BLaER1 treated with 17β-estradiol and CSF1 and Interleukin-3, amounts not matched to agents 10 nM and 100 nM (cell line): ENCODE data around the gene PLA2G15.

Source experiments
- H3K27ac ChIP-seq, 11 experiments: shearing (Covaris generic); formaldehyde crosslinking; 2 replicates each; pipeline ENCODE4 v1.8.1; 2022
- H3K27me3 ChIP-seq, 11 experiments: shearing (Covaris generic); formaldehyde crosslinking; 2 replicates each; pipeline ENCODE4 v1.8.1; 2022
- H3K36me3 ChIP-seq, 11 experiments: shearing (Covaris generic); formaldehyde crosslinking; 2 replicates each; pipeline ENCODE4 v1.8.1; 2022
- H3K4me1 ChIP-seq, 10 experiments: shearing (Covaris generic); formaldehyde crosslinking; 2 replicates each; pipeline ENCODE4 v1.8.1; 2022
- H3K4me2 ChIP-seq, 11 experiments: shearing (Covaris generic); formaldehyde crosslinking; 2 replicates each; pipeline ENCODE4 v1.8.1; 2022
- H3K4me3 ChIP-seq, 10 experiments: shearing (Covaris generic); formaldehyde crosslinking; 2 replicates each; pipeline ENCODE4 v1.8.1; 2022
- H3K9ac ChIP-seq, 11 experiments: shearing (Covaris generic); formaldehyde crosslinking; 2 replicates each; pipeline ENCODE4 v1.8.1; 2022
- H3K9me3 ChIP-seq, 11 experiments: shearing (Covaris generic); formaldehyde crosslinking; replicated peaks in 1 of 11; 2 replicates each; pipeline ENCODE4 v1.8.1; 2022
- H4K20me1 ChIP-seq, 11 experiments: shearing (Covaris generic); formaldehyde crosslinking; 2 replicates each; pipeline ENCODE4 v1.8.1; 2022
- Cebpa-rat ChIP-seq, 11 experiments: shearing (Covaris generic); IDR thresholded peaks; 2 replicates each; pipeline ENCODE4 v1.8.1; 2022

PLA2G15 gene

GRCh38 chr16:68259007-68259825 lies 14.0 kb downstream of the PLA2G15 start:
- no peak for TF ChIP-seq Cebpa-rat (IDR thresholded peaks at IDR 0.05)
- Histone ChIP-seq H3K4me1 (peaks cover 64 to 98% (median 86%) of the 10 kb centered on the region in 10 experiments), H4K20me1 (peaks cover 0 to 42% (median 0%) of the 10 kb centered on the region in 11 experiments; a peak in 6 of 22 replicates), H3K4me2 (peak overlapping the region; percentile 79 to 97 (median 89)), H3K9ac (peak overlapping the region; percentile 67 to 96 (median 84); a peak in 18 of 22 replicates), H3K27me3 (no peaks in the 10 kb centered on the region), H3K4me3 (no peak overlapping the region), H3K9me3 (no peaks in the 10 kb centered on the region), H3K36me3 (peaks cover 41 to 57% (median 48%) of the 10 kb centered on the region in 11 experiments), H3K27ac (peak overlapping the region in 10 of 11 experiments; percentile 74 to 100 (median 96); a peak in 20 of 22 replicates)

DNA sequence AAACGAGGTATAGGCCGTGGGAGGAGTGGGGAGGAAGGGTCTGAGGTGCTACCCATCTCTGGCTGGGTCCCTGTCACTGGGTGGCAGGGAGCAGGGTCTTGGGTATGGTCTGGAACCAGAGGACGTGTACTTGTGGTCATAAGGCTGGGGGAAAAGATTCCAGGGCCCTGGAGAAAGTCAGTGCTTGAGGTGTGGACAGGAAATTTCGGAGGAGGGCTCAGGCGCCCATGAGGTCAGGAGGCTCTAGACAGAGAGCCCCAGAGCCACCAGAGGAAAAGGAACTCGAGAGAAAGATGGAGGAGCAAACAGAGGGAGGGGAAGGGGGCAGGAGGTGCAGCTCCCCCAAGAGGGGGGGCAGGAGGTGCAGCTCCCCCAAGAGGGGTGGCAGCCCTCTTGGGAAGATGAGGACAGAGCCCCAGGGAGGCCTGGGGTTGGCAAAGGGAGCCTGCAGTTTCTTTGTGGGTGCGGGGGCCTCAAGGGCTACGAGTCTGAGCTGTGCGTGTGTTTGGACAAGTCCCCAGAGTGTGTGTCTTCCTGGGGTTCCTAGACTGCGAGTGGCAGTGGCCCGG lies 18.5 kb downstream of the PLA2G15 start:
- peaks cover 43 to 89% (median 77%) of the 10 kb centered on the region in 10 experiments for H3K4me1 ChIP-seq
- H4K20me1 ChIP-seq: peaks cover 14 to 56% (median 30%) of the 10 kb centered on the region in 11 experiments; a peak in 18 of 22 replicates
- peak overlapping the region; percentile 83 to 97 (median 89) for H3K4me2 ChIP-seq
- no peaks in the 10 kb centered on the region for H3K27me3 ChIP-seq
- no peak for TF ChIP-seq Cebpa-rat (IDR thresholded peaks at IDR 0.05)
- peak overlapping the region; percentile 85 to 97 (median 93) for H3K27ac ChIP-seq
- H3K9me3 ChIP-seq: no peaks in the 10 kb centered on the region
- peaks cover 26 to 46% (median 35%) of the 10 kb centered on the region in 11 experiments for H3K36me3 ChIP-seq
- peak overlapping the region; percentile 75 to 92 (median 83) for H3K4me3 ChIP-seq
- peak overlapping the region; percentile 87 to 98 (median 92) for H3K9ac ChIP-seq

- H3K9me3 ChIP-seq: no peaks in the 10 kb centered on the region
- peak within 1 kb of the TSS; percentile 83 to 97 (median 89) for H3K4me2 ChIP-seq
- H3K27ac ChIP-seq: peak within 1 kb of the TSS; percentile 85 to 97 (median 93)
- peak within 1 kb of the TSS; percentile 87 to 98 (median 92) for H3K9ac ChIP-seq
- no peak for TF ChIP-seq Cebpa-rat (IDR thresholded peaks at IDR 0.05)
- peaks cover 35 to 82% (median 70%) of the 10 kb centered on the region in 10 experiments for H3K4me1 ChIP-seq
- no peaks in the 10 kb centered on the region for H3K27me3 ChIP-seq
- H4K20me1 ChIP-seq: peaks cover 18 to 53% (median 36%) of the 10 kb centered on the region in 11 experiments; a peak in 20 of 22 replicates
- H3K36me3 ChIP-seq: peaks cover 24 to 46% (median 36%) of the 10 kb centered on the region in 11 experiments
- H3K4me3 ChIP-seq: peak within 1 kb of the TSS; percentile 75 to 92 (median 83)
These were observed 19.2 kb downstream of the PLA2G15 start, which contains the start of gene SLC7A6 for GRCh38 chr16:68264128-68265077. Gene SLC7A6, plus strand, starts transcription at chr16:68264526. Its CDS starts 10,201 bp downstream, at chr16:68274727.

- Histone ChIP-seq H3K27ac (peak overlapping the region; percentile 85 to 97 (median 93)), H3K4me3 (peak overlapping the region; percentile 75 to 92 (median 83)), H3K4me1 (peaks cover 26 to 73% (median 61%) of the 10 kb centered on the region in 10 experiments)
These were observed 20.1 kb downstream of the PLA2G15 start for GRCh38 chr16:68265078-68265920.

GRCh38 chr16:68267612-68268405 lies 22.6 kb downstream of the PLA2G15 start:
- no peaks in the 10 kb centered on the region for H3K9me3 ChIP-seq
- H3K9ac ChIP-seq: peak overlapping the region in 4 of 11 experiments; percentile 14 to 46 (median 44); a peak in 5 of 22 replicates
- peak overlapping the region in 10 of 11 experiments; percentile 7 to 94 (median 86); a peak in 18 of 22 replicates for H3K4me2 ChIP-seq
- no peak overlapping the region for H3K4me3 ChIP-seq
- H3K27me3 ChIP-seq: no peaks in the 10 kb centered on the region
- H3K27ac ChIP-seq: peak overlapping the region in 2 of 11 experiments; percentile 2 to 36; a peak in 2 of 22 replicates
- H3K36me3 ChIP-seq: peaks cover 30 to 60% (median 54%) of the 10 kb centered on the region in 11 experiments
- peaks cover 25 to 55% (median 50%) of the 10 kb centered on the region in 10 experiments for H3K4me1 ChIP-seq
- no peak for TF ChIP-seq Cebpa-rat (IDR thresholded peaks at IDR 0.05)
- H4K20me1 ChIP-seq: peaks cover 5 to 82% (median 65%) of the 10 kb centered on the region in 11 experiments; a peak in 20 of 22 replicates

More at GRCh38 chr16:68265078-68265920, 20.1 kb downstream of the PLA2G15 start:
- Histone ChIP-seq H3K27me3 (no peaks in the 10 kb centered on the region), H3K36me3 (peaks cover 21 to 46% (median 36%) of the 10 kb centered on the region in 11 experiments; a peak in 21 of 22 replicates), H3K4me2 (peak overlapping the region; percentile 83 to 97 (median 89)), H4K20me1 (peaks cover 11 to 57% (median 45%) of the 10 kb centered on the region in 11 experiments; a peak in 20 of 22 replicates), H3K9me3 (no peaks in the 10 kb centered on the region), H3K9ac (peak overlapping the region; percentile 87 to 98 (median 92))
- 0 out of 22 replicates have a peak, but pooled peaks of 1 of the 11 experiments have one; percentile 13 for TF ChIP-seq Cebpa-rat (IDR thresholded peaks at IDR 0.05)

- Histone ChIP-seq H3K9ac (no peak overlapping the region), H3K4me2 (no peak overlapping the region), H3K27ac (no peak overlapping the region), H3K36me3 (peaks cover 50 to 80% (median 74%) of the 10 kb centered on the region in 11 experiments), H3K4me3 (no peak overlapping the region), H3K27me3 (no peaks in the 10 kb centered on the region), H3K9me3 (no peaks in the 10 kb centered on the region), H3K4me1 (peaks cover 21 to 57% (median 50%) of the 10 kb centered on the region in 10 experiments), H4K20me1 (peaks cover 12 to 100% (median 82%) of the 10 kb centered on the region in 11 experiments; a peak in 20 of 22 replicates)
- no peak for TF ChIP-seq Cebpa-rat (IDR thresholded peaks at IDR 0.05)
These were observed 24.6 kb downstream of the PLA2G15 start for GRCh38 chr16:68269793-68270192.

- H3K36me3 ChIP-seq: peaks cover 53 to 86% (median 79%) of the 10 kb centered on the region in 11 experiments
- no peak overlapping the region for H3K27ac ChIP-seq
- no peak overlapping the region for H3K4me2 ChIP-seq
- no peak for TF ChIP-seq Cebpa-rat (IDR thresholded peaks at IDR 0.05)
- no peaks in the 10 kb centered on the region for H3K27me3 ChIP-seq
- no peak overlapping the region for H3K4me3 ChIP-seq
- peaks cover 26 to 60% (median 52%) of the 10 kb centered on the region in 10 experiments for H3K4me1 ChIP-seq
- H4K20me1 ChIP-seq: peaks cover 12 to 100% (median 84%) of the 10 kb centered on the region in 11 experiments; a peak in 20 of 22 replicates
- no peak overlapping the region for H3K9ac ChIP-seq
- H3K9me3 ChIP-seq: no peaks in the 10 kb centered on the region
These were observed 25.2 kb downstream of the PLA2G15 start for GRCh38 chr16:68270353-68270752.
